Measurements from ENCODE around the gene TMEM150B.

DNA sequence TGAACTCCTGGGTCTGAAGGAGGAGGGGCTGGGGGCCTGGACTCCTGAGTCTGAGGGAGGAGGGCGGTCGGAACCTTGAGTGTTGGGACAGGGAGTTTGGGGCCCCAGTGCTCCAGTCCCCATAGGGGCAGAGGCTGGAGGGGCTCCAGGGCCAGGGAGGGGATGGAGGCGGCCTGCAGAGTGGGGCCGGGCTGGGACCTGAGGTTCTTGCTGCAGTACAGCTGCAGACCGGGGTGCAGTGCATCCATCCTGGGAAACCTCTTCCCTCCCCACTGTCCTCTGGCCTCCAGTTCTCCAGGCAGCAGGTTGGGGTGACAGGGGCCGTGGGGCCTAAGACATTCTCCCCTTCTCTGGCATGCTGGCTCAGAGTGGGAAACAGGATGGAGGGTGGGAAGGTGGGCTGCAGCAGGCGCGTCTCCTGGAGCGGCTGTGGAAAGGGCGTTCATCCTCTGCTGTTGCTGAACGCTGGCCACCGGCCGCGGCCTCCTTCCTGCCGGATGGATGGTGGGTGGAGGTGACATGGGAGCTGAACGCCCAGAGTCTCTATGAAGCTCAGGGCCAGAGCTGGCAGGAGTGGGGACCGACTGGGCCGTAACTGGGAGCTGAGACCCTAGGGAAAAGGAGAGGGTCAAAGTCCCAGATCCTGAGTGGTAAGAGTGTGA lies 39.8 kb downstream of the TMEM150B start:
- TF ChIP-seq EZH2 (IDR thresholded peaks at IDR 0.05; ENCODE audit: borderline replicate concordance, low read depth, low read length, severe bottlenecking) = no peak
- no peak for TF ChIP-seq CTCF (IDR thresholded peaks at IDR 0.05; ENCODE audit: borderline replicate concordance, extremely low read depth, low read length, poor library complexity, severe bottlenecking)

Measured in DND-41 (cell line).